K562 (cell line): ENCODE measurements around the gene GANAB. TPM values are rescaled to one million over a fixed set of nuclear protein-coding genes. Genes with fewer than 3 reads are reported as not detected.

ENCODE experiments used
- CBFA2T3 ChIP-seq: fragments of 450-650 bp; IDR thresholded peaks from 2 replicates; pipeline ENCODE4 v1.6.1; 2017
- CCNT2 ChIP-seq: IDR thresholded peaks from 2 replicates; pipeline ENCODE4 v1.6.1; 2011; ENCODE audit warnings: borderline replicate concordance, low read depth, mild to moderate bottlenecking, moderate library complexity, mixed read lengths, low read length; ENCODE audit not compliant: insufficient read length; ENCODE audit errors: extremely low read depth
- CHAMP1 ChIP-seq: fragments of 450-650 bp; IDR thresholded peaks from 2 replicates; pipeline ENCODE4 v1.6.1; 2016; ENCODE audit warnings: mild to moderate bottlenecking
- ETV6 ChIP-seq, 3 experiments: fragments of 150-350 bp in 1 of 3; sonication (generic) in 1 of 3; formaldehyde crosslinking in 1 of 3; IDR thresholded peaks; 2 replicates each; pipeline versions ENCODE4 v1.6.1 to v1.8.0; 2014 to 2022; ENCODE audit warnings: borderline replicate concordance in 2 of 3, low read depth in 2 of 3, antibody characterized with exemption in 1 of 3, low read length in 1 of 3, mild to moderate bottlenecking in 1 of 3, missing genetic modification reagents in 1 of 3
- FOXK2 ChIP-seq, 2 experiments: fragments of 450-650 bp; IDR thresholded peaks in 1 of 2; conservative IDR thresholded peaks in 1 of 2; 2 replicates each; pipeline ENCODE4 v1.6.1; 2016; ENCODE audit warnings: low read depth in 2 of 2, mild to moderate bottlenecking in 1 of 2
- HOXB6 ChIP-seq: fragments of 250-450 bp; sonication (Bioruptor Pico); IDR thresholded peaks from 2 replicates; pipeline ENCODE4 v1.5.1; 2022; ENCODE audit warnings: mild to moderate bottlenecking, borderline replicate concordance
- KAT7 ChIP-seq: sonication (generic); formaldehyde crosslinking; IDR thresholded peaks from 2 replicates; pipeline ENCODE4 v1.8.0; 2022; ENCODE audit warnings: missing genetic modification reagents, mild to moderate bottlenecking, borderline replicate concordance
- MAFK ChIP-seq: IDR thresholded peaks from 2 replicates; pipeline ENCODE4 v1.6.1; 2011; ENCODE audit warnings: low read length, improper control_type of control experiment
- PHF21A ChIP-seq: fragments of 450-650 bp; IDR thresholded peaks from 2 replicates; pipeline ENCODE4 v1.6.1; 2017; ENCODE audit warnings: low read depth, borderline replicate concordance
- SIX5 ChIP-seq, 2 experiments: IDR thresholded peaks; 2 replicates each; pipeline ENCODE4 v1.6.1; 2011; ENCODE audit warnings: low read length in 2 of 2, borderline replicate concordance in 1 of 2, low read depth in 1 of 2, mild to moderate bottlenecking in 1 of 2, moderate library complexity in 1 of 2; ENCODE audit not compliant: insufficient read depth in 1 of 2
- ZNF212 ChIP-seq: fragments of 450-650 bp; formaldehyde crosslinking; IDR thresholded peaks from 2 replicates; pipeline ENCODE4 v1.4.0; 2020; ENCODE audit warnings: mild to moderate bottlenecking
- polyA plus RNA-seq, 8 experiments: library from polyadenylated mRNA; depleted of rRNA in 4 of 8; stranded (reverse) in 5 of 8; unstranded in 3 of 8; fragments of >200 nt; fragmentation: Nextera tagmentation in 2 of 8; fragmentation: Illumina TruSeq in 1 of 8; extraction: Ambion mirVana in 2 of 8; extraction: Trizol in 1 of 8; gene quantifications; 2 replicates each; pipeline versions ENCODE4 v1.2.1 to v1.2.3, GENCODE V29; 2011 to 2014; ENCODE audit warnings: inconsistent platforms in 1 of 8, missing spikeins in 1 of 8
- total RNA-seq, 7 experiments: library from RNA; depleted of rRNA in 6 of 7; stranded (reverse); fragments of >200 nt in 6 of 7; fragmentation: Illumina TruSeq in 2 of 7; extraction: Trizol in 2 of 7; gene quantifications; 2 replicates each; pipeline versions ENCODE4 v1.2.1 to v1.2.3, GENCODE V29; 2011 to 2021; ENCODE audit warnings: low replicate concordance in 1 of 7
- TF ChIP-seq, protein P1 (sequence below): fragments of 450-650 bp; IDR thresholded peaks from 2 replicates; pipeline ENCODE4 v1.6.1; 2016; ENCODE audit warnings: low read depth
- TF ChIP-seq, protein P2 (sequence below), 2 experiments: fragments of 450-650 bp in 1 of 2; sonication (generic) in 1 of 2; formaldehyde crosslinking; conservative IDR thresholded peaks; 2 replicates each; pipeline versions ENCODE4 v1.4.0 to v1.8.1; 2020 to 2022; ENCODE audit warnings: mild to moderate bottlenecking in 1 of 2, missing genetic modification reagents in 1 of 2

The GANAB gene
- total and polyA plus RNA-seq, 9 of the 15 experiments (the other 6 are each of a cell fraction or from before 2014, with no cell fraction given) = 6.5 to 284 (median 161) TPM

- TF ChIP-seq, protein P1, sequence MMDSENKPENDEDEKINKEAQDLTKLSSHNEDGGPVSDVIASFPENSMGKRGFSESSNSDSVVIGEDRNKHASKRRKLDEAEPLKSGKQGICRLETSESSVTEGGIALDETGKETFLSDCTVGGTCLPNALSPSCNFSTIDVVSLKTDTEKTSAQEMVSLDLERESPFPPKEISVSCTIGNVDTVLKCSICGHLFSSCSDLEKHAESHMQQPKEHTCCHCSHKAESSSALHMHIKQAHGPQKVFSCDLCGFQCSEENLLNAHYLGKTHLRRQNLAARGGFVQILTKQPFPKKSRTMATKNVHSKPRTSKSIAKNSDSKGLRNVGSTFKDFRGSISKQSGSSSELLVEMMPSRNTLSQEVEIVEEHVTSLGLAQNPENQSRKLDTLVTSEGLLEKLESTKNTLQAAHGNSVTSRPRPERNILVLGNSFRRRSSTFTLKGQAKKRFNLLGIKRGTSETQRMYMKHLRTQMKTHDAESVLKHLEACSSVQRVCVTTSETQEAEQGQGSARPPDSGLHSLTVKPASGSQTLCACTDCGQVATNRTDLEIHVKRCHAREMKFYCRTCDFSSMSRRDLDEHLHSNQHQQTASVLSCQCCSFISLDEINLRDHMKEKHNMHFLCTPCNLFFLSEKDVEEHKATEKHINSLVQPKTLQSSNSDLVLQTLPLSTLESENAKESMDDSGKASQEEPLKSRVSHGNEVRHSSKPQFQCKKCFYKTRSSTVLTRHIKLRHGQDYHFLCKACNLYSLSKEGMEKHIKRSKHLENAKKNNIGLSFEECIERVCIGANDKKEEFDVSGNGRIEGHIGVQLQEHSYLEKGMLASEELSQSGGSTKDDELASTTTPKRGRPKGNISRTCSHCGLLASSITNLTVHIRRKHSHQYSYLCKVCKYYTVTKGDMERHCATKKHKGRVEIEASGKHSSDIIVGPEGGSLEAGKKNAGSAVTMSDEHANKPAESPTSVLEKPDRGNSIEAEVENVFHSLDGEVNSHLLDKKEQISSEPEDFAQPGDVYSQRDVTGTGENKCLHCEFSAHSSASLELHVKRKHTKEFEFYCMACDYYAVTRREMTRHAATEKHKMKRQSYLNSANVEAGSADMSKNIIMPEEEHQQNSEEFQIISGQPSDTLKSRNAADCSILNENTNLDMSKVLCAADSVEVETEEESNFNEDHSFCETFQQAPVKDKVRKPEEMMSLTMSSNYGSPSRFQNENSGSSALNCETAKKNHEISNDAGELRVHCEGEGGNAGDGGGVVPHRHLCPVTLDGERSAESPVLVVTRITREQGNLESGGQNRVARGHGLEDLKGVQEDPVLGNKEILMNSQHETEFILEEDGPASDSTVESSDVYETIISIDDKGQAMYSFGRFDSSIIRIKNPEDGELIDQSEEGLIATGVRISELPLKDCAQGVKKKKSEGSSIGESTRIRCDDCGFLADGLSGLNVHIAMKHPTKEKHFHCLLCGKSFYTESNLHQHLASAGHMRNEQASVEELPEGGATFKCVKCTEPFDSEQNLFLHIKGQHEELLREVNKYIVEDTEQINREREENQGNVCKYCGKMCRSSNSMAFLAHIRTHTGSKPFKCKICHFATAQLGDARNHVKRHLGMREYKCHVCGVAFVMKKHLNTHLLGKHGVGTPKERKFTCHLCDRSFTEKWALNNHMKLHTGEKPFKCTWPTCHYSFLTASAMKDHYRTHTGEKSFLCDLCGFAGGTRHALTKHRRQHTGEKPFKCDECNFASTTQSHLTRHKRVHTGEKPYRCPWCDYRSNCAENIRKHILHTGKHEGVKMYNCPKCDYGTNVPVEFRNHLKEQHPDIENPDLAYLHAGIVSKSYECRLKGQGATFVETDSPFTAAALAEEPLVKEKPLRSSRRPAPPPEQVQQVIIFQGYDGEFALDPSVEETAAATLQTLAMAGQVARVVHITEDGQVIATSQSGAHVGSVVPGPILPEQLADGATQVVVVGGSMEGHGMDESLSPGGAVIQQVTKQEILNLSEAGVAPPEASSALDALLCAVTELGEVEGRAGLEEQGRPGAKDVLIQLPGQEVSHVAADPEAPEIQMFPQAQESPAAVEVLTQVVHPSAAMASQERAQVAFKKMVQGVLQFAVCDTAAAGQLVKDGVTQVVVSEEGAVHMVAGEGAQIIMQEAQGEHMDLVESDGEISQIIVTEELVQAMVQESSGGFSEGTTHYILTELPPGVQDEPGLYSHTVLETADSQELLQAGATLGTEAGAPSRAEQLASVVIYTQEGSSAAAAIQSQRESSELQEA = no peak
- no peak for TF ChIP-seq CCNT2
- TF ChIP-seq, protein P2, sequence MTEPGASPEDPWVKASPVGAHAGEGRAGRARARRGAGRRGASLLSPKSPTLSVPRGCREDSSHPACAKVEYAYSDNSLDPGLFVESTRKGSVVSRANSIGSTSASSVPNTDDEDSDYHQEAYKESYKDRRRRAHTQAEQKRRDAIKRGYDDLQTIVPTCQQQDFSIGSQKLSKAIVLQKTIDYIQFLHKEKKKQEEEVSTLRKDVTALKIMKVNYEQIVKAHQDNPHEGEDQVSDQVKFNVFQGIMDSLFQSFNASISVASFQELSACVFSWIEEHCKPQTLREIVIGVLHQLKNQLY (CRISPR knock-in tag; conservative IDR thresholded peaks at IDR 0.05) = no peak
- no peak for TF ChIP-seq KAT7 (CRISPR knock-in tag)
- TF ChIP-seq FOXK2 (conservative IDR thresholded peaks at IDR 0.05 in 1 of 2, IDR thresholded peaks at IDR 0.05 in 1 of 2; ENCODE audit: low read depth in 2 of 2) = no peak
- no peak for TF ChIP-seq PHF21A
- no peak for TF ChIP-seq CBFA2T3
- no peak for TF ChIP-seq SIX5 (IDR thresholded peaks at IDR 0.05; ENCODE audit: borderline replicate concordance in 1 of 2, insufficient read depth in 1 of 2, low read depth in 1 of 2, low read length in 2 of 2)
- no peak for TF ChIP-seq ETV6 (IDR thresholded peaks at IDR 0.05; ENCODE audit: borderline replicate concordance in 1 of 2, low read depth in 2 of 2, low read length in 1 of 2)
- TF ChIP-seq ETV6 (CRISPR knock-in tag; IDR thresholded peaks at IDR 0.05; ENCODE audit: borderline replicate concordance) = no peak
- TF ChIP-seq CHAMP1 = no peak
- no peak for TF ChIP-seq HOXB6 (CRISPR knock-in tag)
- 0 out of 2 replicates have a peak, but pooled peaks have one; percentile 6 for TF ChIP-seq MAFK
- no peak for TF ChIP-seq ZNF212 (CRISPR knock-in tag)
Observed at GRCh38 chr11:62593434-62594044, 52.9 kb downstream of the GANAB start (continued).
